NCI-H446 treated with DMSO at 0.1 percent for 48 hours (cell line): ENCODE measurements around the gene PER1.

Experiments
- DNase-seq: peaks from one replicate; lab custom pipeline; 2025; lab: John Stamatoyannopoulos, UW

The PER1 gene

GRCh38 chr17:8166731-8167130 is 14.5 kb upstream of the PER1 start:
- DNase-seq, result no peak

GRCh38 chr17:8164815-8165131 is 12.6 kb upstream of the PER1 start:
- DNase-seq, result no peak

- no peak for DNase-seq
These were observed 12.0 kb upstream of the PER1 start for GRCh38 chr17:8163978-8164814.

- peak; percentile 30 for DNase-seq
These were observed 11.1 kb upstream of the PER1 start for GRCh38 chr17:8162997-8163977.

GRCh38 chr17:8162233-8162996 is 10.2 kb upstream of the PER1 start, which contains the start of gene VAMP2:
VAMP2 (minus strand) TSS chr17:8162948; CDS start chr17:8162879, 69 bp downstream.
- no peak for DNase-seq

- DNase-seq, result no peak
These were observed 9.4 kb upstream of the PER1 start for GRCh38 chr17:8161289-8162232.

GRCh38 chr17:8160741-8161221 is 8.6 kb upstream of the PER1 start:
- DNase-seq, result no peak

- no peak for DNase-seq
These were observed 8.0 kb upstream of the PER1 start for GRCh38 chr17:8160224-8160577.

GRCh38 chr17:8159459-8160223 is 7.4 kb upstream of the PER1 start:
- no peak for DNase-seq

GRCh38 chr17:8159032-8159400 is 6.8 kb upstream of the PER1 start:
- DNase-seq, result no peak

GRCh38 chr17:8158267-8159031 is 6.2 kb upstream of the PER1 start:
- peak; percentile 63 for DNase-seq

- peak; percentile 100 for DNase-seq
These were observed 4.2 kb upstream of the PER1 start for GRCh38 chr17:8156246-8156992.

GRCh38 chr17:8155996-8156245 is 3.7 kb upstream of the PER1 start:
- DNase-seq, result no peak

GRCh38 chr17:8155231-8155995 is 3.2 kb upstream of the PER1 start:
- no peak for DNase-seq

GRCh38 chr17:8154608-8155155 is 2.5 kb upstream of the PER1 start:
- no peak for DNase-seq

- peak; percentile 90 for DNase-seq
These were observed 1.9 kb upstream of the PER1 start for GRCh38 chr17:8153957-8154607.

- no peak for DNase-seq
These were observed 1.3 kb upstream of the PER1 start for GRCh38 chr17:8153525-8153956.
